HepG2 (cell line): ENCODE results near the gene ANAPC5. TPM values are rescaled to one million over a fixed set of nuclear protein-coding genes. Genes with fewer than 3 reads are reported as not detected.
A peak's percentile ranks its signal among the peaks of the same experiment; 100 is the strongest.

Source experiments
- BORCS8-MEF2B ChIP-seq: sonication (generic); formaldehyde crosslinking; IDR thresholded peaks from 2 replicates; pipeline ENCODE4 v1.8.0; 2022; ENCODE audit warnings: mild to moderate bottlenecking, missing genetic modification reagents
- CBFB ChIP-seq: sonication (generic); formaldehyde crosslinking; IDR thresholded peaks from 2 replicates; pipeline ENCODE4 v1.4.0; 2020; ENCODE audit warnings: missing genetic modification reagents
- DMAP1 ChIP-seq: IDR thresholded peaks from 2 replicates; pipeline ENCODE4 v1.6.1; 2016
- GFI1 ChIP-seq: sonication (generic); formaldehyde crosslinking; IDR thresholded peaks from 2 replicates; pipeline ENCODE4 v1.5.0; 2020; ENCODE audit warnings: missing genetic modification reagents, mild to moderate bottlenecking, borderline replicate concordance
- HOXA7 ChIP-seq: sonication (generic); formaldehyde crosslinking; IDR thresholded peaks from 2 replicates; pipeline ENCODE4 v1.8.1; 2022; ENCODE audit warnings: mild to moderate bottlenecking, missing genetic modification reagents, moderate library complexity
- MED1 ChIP-seq: sonication (generic); formaldehyde crosslinking; IDR thresholded peaks from 2 replicates; pipeline ENCODE4 v1.4.0; 2020; ENCODE audit warnings: missing genetic modification reagents
- MEF2D ChIP-seq: sonication (generic); formaldehyde crosslinking; IDR thresholded peaks from 2 replicates; pipeline ENCODE4 v1.5.1; 2020; ENCODE audit warnings: mild to moderate bottlenecking, missing genetic modification reagents
- MEIS2 ChIP-seq: sonication (generic); formaldehyde crosslinking; IDR thresholded peaks from 2 replicates; pipeline ENCODE4 v1.9.0; 2021; ENCODE audit warnings: mild to moderate bottlenecking, missing genetic modification reagents
- ONECUT2 ChIP-seq: sonication (generic); formaldehyde crosslinking; IDR thresholded peaks from 2 replicates; pipeline ENCODE4 v1.4.0; 2020; ENCODE audit warnings: missing genetic modification reagents
- SAP130 ChIP-seq: IDR thresholded peaks from 2 replicates; pipeline ENCODE4 v1.6.1; 2016; ENCODE audit warnings: low read depth
- SMARCC2 ChIP-seq: fragments of 450-650 bp; IDR thresholded peaks from 2 replicates; pipeline ENCODE4 v1.6.1; 2017; ENCODE audit warnings: antibody characterized with exemption, mild to moderate bottlenecking
- SNAI1 ChIP-seq: sonication (generic); formaldehyde crosslinking; IDR thresholded peaks from 2 replicates; pipeline ENCODE4 v1.5.0; 2020; ENCODE audit warnings: mild to moderate bottlenecking, missing genetic modification reagents, borderline replicate concordance
- THAP11 ChIP-seq: IDR thresholded peaks from 2 replicates; pipeline ENCODE4 v1.6.1; 2016; ENCODE audit warnings: missing biosample characterization, missing genetic modification reagents
- ZEB1 ChIP-seq: IDR thresholded peaks from 2 replicates; pipeline ENCODE4 v1.6.1; 2012; ENCODE audit warnings: mild to moderate bottlenecking, low read depth, inconsistent platforms; ENCODE audit not compliant: insufficient replicate concordance
- ZFAT ChIP-seq: sonication (generic); formaldehyde crosslinking; conservative IDR thresholded peaks from 2 replicates; pipeline ENCODE4 v1.8.1; 2023; ENCODE audit warnings: missing genetic modification reagents, inconsistent platforms
- ZKSCAN8 ChIP-seq: IDR thresholded peaks from 2 replicates; pipeline ENCODE4 v1.6.1; 2016; ENCODE audit warnings: borderline replicate concordance, missing genetic modification reagents, missing compliant biosample characterization
- ZNF3 ChIP-seq: IDR thresholded peaks from 2 replicates; pipeline ENCODE4 v1.7.0; 2017; ENCODE audit warnings: inconsistent platforms
- ZNF441 ChIP-seq: sonication (generic); formaldehyde crosslinking; IDR thresholded peaks from 2 replicates; pipeline ENCODE4 v1.7.0; 2021; ENCODE audit warnings: missing genetic modification reagents, borderline replicate concordance
- ZNF619 ChIP-seq: sonication (generic); formaldehyde crosslinking; IDR thresholded peaks from 2 replicates; pipeline ENCODE4 v1.4.0; 2020; ENCODE audit warnings: mild to moderate bottlenecking, missing genetic modification reagents
- ZNF891 ChIP-seq: sonication (generic); formaldehyde crosslinking; IDR thresholded peaks from 2 replicates; pipeline ENCODE4 v1.5.0; 2020; ENCODE audit warnings: mild to moderate bottlenecking, missing genetic modification reagents
- polyA plus RNA-seq, 8 experiments: library from polyadenylated mRNA; depleted of rRNA in 3 of 8; stranded (reverse) in 7 of 8; unstranded in 1 of 8; fragments of >200 nt; fragmentation: Illumina TruSeq in 4 of 8; extraction: Trizol in 4 of 8; gene quantifications; 2 replicates each; pipeline versions ENCODE4 v1.2.1 to v1.2.3, GENCODE V29; 2011 to 2016; ENCODE audit warnings: low read depth in 4 of 8, missing spikeins in 1 of 8, mixed read lengths in 1 of 8; ENCODE audit not compliant: insufficient read depth in 1 of 8
- total RNA-seq, 5 experiments: library from RNA; depleted of rRNA; stranded (reverse); fragments of >200 nt; fragmentation: Illumina TruSeq; extraction: Trizol; gene quantifications; 2 replicates each; pipeline ENCODE4 v1.2.3, GENCODE V29; 2016; ENCODE audit warnings: low read depth in 1 of 5
- TF ChIP-seq, protein P1 (sequence below): sonication (generic); formaldehyde crosslinking; IDR thresholded peaks from 2 replicates; pipeline ENCODE4 v1.4.0; 2020; ENCODE audit warnings: missing genetic modification reagents
- TF ChIP-seq, protein P2 (sequence below): sonication (generic); formaldehyde crosslinking; IDR thresholded peaks from 2 replicates; pipeline ENCODE4 v1.9.0; 2021; ENCODE audit warnings: missing genetic modification reagents, borderline replicate concordance

ANAPC5 gene
- total and polyA plus RNA-seq, 2 of the 13 experiments (the other 11 are each of a cell fraction or from before 2014, with no cell fraction given), result 146 to 161 TPM

DNA sequence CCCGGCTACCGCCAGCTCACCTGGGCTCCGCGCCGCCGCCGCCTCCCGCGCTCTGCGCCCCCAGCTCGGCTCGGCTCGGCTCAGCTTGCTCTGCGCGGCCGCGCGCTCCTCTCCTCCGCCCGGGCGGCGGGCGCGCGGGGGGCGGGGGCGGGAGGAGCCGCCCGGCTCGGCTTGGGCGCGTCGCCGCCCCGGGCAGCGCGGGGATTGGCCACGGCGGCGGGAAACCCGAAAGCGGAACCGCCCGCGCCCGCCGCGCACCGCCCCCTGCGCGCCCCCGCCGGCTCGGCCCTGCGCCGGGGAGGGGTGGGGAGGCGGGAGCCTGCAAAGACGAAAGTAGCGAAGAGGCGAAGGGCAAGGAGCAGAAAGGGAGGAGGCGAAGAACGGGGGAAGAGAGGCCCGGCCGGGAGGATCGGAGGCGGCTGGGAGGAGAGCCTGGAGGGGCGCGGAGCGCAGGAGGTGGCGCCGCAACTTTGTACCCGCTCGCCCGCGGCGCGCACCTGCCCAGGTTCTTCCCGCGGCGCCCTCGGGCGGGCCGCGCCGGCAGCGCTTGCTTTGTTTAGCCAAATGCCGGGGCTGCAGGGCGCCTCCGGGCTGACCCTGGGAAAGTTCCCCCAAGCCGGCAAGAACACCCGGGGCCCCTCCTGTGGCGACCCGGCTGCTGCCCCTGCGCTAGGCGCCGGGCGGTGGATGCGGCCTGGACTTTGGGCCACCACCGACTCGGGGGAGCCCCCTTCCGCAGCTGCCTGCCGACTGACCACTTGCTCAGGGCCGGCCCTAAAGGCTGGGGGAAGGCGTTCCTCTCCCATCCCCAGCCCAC is 55.4 kb downstream of the ANAPC5 start, which contains the start of gene CAMKK2 (continued):
- 0 out of 2 replicates have a peak, but pooled peaks have one; percentile 15 for TF ChIP-seq GFI1 (CRISPR knock-in tag)
- no peak for TF ChIP-seq HOXA7 (CRISPR knock-in tag)
- 0 out of 2 replicates have a peak, but pooled peaks have one; percentile 38 for TF ChIP-seq ZFAT (CRISPR knock-in tag)
- peak; percentile 31; the same call in 1 of the 2 replicates for TF ChIP-seq ZNF891 (CRISPR knock-in tag)
- 0 out of 2 replicates have a peak, but pooled peaks have one; percentile 36 for TF ChIP-seq MEF2D (CRISPR knock-in tag)
- TF ChIP-seq CBFB (CRISPR knock-in tag), result 0 out of 2 replicates have a peak, but pooled peaks have one; percentile 37
- TF ChIP-seq, protein P1, sequence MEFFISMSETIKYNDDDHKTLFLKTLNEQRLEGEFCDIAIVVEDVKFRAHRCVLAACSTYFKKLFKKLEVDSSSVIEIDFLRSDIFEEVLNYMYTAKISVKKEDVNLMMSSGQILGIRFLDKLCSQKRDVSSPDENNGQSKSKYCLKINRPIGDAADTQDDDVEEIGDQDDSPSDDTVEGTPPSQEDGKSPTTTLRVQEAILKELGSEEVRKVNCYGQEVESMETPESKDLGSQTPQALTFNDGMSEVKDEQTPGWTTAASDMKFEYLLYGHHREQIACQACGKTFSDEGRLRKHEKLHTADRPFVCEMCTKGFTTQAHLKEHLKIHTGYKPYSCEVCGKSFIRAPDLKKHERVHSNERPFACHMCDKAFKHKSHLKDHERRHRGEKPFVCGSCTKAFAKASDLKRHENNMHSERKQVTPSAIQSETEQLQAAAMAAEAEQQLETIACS (CRISPR knock-in tag), result peak; percentile 92
- no peak for TF ChIP-seq ZNF3
- TF ChIP-seq SNAI1 (CRISPR knock-in tag), result 0 out of 2 replicates have a peak, but pooled peaks have one; percentile 53
- peak; percentile 12; the same call in 1 of the 2 replicates for TF ChIP-seq BORCS8-MEF2B (CRISPR knock-in tag)
- TF ChIP-seq DMAP1, result peak; percentile 22; the same call in 1 of the 2 replicates
- peak; percentile 76; the same call in 1 of the 2 replicates for TF ChIP-seq SAP130 (CRISPR knock-in tag)
- TF ChIP-seq ZNF441 (CRISPR knock-in tag), result peak; percentile 60; the same call in 1 of the 2 replicates
- TF ChIP-seq, protein P2, sequence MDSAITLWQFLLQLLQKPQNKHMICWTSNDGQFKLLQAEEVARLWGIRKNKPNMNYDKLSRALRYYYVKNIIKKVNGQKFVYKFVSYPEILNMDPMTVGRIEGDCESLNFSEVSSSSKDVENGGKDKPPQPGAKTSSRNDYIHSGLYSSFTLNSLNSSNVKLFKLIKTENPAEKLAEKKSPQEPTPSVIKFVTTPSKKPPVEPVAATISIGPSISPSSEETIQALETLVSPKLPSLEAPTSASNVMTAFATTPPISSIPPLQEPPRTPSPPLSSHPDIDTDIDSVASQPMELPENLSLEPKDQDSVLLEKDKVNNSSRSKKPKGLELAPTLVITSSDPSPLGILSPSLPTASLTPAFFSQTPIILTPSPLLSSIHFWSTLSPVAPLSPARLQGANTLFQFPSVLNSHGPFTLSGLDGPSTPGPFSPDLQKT (CRISPR knock-in tag), result no peak
- TF ChIP-seq THAP11 (CRISPR knock-in tag), result 0 out of 2 replicates have a peak, but pooled peaks have one; percentile 14
- TF ChIP-seq MED1 (CRISPR knock-in tag), result peak; percentile 47; the same call in 1 of the 2 replicates
- 0 out of 2 replicates have a peak, but pooled peaks have one; percentile 43 for TF ChIP-seq ZKSCAN8
- TF ChIP-seq ONECUT2 (CRISPR knock-in tag), result no peak
- no peak for TF ChIP-seq ZNF619 (CRISPR knock-in tag)
- TF ChIP-seq SMARCC2, result no peak
- peak; percentile 44 for TF ChIP-seq ZEB1
- TF ChIP-seq MEIS2 (CRISPR knock-in tag), result no peak
